T-helper 17 cell (primary cell): ENCODE data around the gene YTHDC2. TPM values are rescaled to one million over a fixed set of nuclear protein-coding genes. Genes with fewer than 3 reads are reported as not detected.

Experiments
- ATAC-seq: fragments of 150-1000 bp; cut with Tn5 transposase; 2 replicates; pipeline ENCODE4 v1.10.0; 2021; ENCODE audit warnings: mild to moderate bottlenecking, moderate library complexity
- DNase-seq, 3 donors: peaks; one replicate each; pipeline versions ENCODE4 v3.0.0 to v3.0.0-alpha.2; 2020 to 2021
- H3K9me3 ChIP-seq: one replicate; pipeline ENCODE4 v1.7.0; 2013; ENCODE audit warnings: low read length, mild to moderate bottlenecking; ENCODE audit not compliant: control insufficient read depth, poor library complexity, severe bottlenecking
- H3K27ac Mint-ChIP-seq: one replicate; pipeline ENCODE4 v1.8.0; 2022; ENCODE audit warnings: mild to moderate bottlenecking, moderate library complexity, mixed read lengths
- H3K27me3 Mint-ChIP-seq: one replicate; pipeline ENCODE4 v1.8.0; 2022; ENCODE audit warnings: mixed read lengths
- H3K36me3 Mint-ChIP-seq: one replicate; pipeline ENCODE4 v1.8.0; 2022; ENCODE audit warnings: low read depth, mixed read lengths
- H3K4me1 Mint-ChIP-seq: one replicate; pipeline ENCODE4 v1.8.0; 2022; ENCODE audit warnings: mild to moderate bottlenecking, mixed read lengths
- H3K4me3 Mint-ChIP-seq: one replicate; pipeline ENCODE4 v1.8.0; 2022; ENCODE audit warnings: mild to moderate bottlenecking, moderate library complexity, mixed read lengths
- total RNA-seq, 4 donors: library from RNA in 2 of 4; stranded (reverse) in 2 of 4; gene quantifications; one replicate each; pipeline ENCODE4 v1.2.3 and lab custom pipeline; 2022 to 2026

YTHDC2 gene
- total RNA-seq, 2 donors from 2014 or later, result 42.5 to 46.9 TPM

DNA sequence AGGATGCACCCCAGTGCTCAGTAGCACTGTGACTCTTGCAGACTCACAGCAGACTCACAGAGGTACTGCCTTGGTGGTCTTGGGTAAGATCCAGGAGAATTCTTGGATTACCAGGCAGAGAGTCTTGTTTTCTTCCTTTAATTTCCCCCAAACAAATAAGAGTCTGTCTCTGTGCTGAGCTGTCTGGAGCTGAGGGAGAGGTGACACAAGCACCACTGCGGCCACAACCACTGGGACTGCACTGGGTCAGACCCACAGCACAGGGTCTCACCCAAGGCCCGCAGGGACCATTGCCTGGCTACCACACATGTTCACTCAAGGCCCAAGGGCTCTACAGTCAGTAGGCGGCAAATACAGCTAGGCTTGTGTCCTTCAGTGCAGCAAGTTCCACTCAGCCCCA, 11.4 kb upstream of the YTHDC2 start:
- Mint-ChIP-seq H3K4me1 (no peaks in the 10 kb centered on the region), H3K36me3 (peaks cover 2% of the 10 kb centered on the region), H3K4me3 (no peak overlapping the region), H3K27ac (no peak overlapping the region), H3K27me3 (peaks cover 35% of the 10 kb centered on the region)
- no peak for DNase-seq
- H3K9me3 ChIP-seq, result no peaks in the 10 kb centered on the region
- no peak for ATAC-seq

DNA sequence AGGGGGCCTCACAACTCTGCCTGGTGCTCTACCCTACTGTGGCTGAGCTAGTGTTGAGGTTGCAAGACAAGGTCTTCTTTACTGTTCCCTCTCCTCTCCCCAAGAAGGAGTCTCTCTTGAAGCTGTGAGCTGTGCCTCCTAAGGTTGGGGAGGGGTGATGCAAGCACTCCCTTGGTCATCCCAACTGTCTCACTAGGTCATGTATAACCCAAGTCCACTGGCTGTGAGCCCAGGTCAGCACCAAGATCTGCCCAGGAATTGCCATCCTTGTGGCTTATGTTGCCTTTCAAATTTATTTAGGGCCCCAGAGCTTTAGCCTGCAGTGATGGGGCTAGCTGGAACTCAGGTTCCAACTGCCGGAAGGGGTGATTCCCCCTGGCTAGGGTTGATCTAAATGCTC, 10.3 kb upstream of the YTHDC2 start:
- Mint-ChIP-seq H3K27me3 (peaks cover 38% of the 10 kb centered on the region), H3K4me3 (no peak overlapping the region)

DNA sequence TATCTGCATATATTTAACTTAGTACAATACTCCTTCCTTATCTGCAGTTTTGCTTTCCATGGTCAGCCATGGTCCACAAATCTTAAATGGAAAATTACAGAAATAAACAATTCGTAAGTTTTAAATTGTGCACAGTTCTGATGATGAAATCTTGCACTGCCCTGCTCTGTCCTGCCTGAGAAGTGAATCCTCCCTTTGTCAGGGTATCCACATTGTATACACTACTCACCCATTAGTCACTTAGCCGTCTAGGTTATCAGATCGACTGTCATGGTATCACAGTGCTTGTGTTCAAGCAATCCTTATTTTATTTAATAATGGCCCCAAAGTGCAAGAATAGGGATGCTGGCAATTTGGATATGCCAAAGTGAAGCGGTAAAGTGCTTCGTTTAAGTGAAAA, 8.3 kb upstream of the YTHDC2 start:
- Mint-ChIP-seq H3K27ac (no peak overlapping the region), H3K27me3 (peaks cover 57% of the 10 kb centered on the region), H3K36me3 (peaks cover 4% of the 10 kb centered on the region), H3K4me1 (peaks cover 2% of the 10 kb centered on the region), H3K4me3 (no peak overlapping the region)
- no peaks in the 10 kb centered on the region for H3K9me3 ChIP-seq
- ATAC-seq (no peak), DNase-seq (no peak)

More for the DNA sequence above, 10.3 kb upstream of the YTHDC2 start:
- H3K4me1 Mint-ChIP-seq, result peaks cover 2% of the 10 kb centered on the region
- no peak overlapping the region for H3K27ac Mint-ChIP-seq
- no peak for ATAC-seq
- H3K36me3 Mint-ChIP-seq, result peaks cover 3% of the 10 kb centered on the region
- no peak for DNase-seq
- H3K9me3 ChIP-seq, result no peaks in the 10 kb centered on the region

DNA sequence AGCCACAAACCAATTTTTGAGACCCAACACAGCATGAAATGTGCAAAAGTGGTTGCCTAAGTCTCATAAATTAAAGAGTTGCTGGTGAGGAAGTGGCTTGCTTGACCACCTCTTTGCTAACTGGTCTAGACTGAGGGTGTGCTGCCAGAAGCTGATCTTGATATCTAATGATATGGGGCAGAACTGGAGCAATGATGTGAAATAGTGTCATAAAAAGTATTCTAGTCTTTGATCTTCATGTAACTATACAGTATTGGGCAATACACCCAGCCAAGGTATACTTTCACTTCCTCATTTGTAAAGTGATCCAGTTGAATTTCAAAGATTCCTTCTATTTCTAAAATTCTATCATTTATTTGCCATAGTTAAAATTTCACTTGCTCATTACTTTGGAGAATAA, 5.9 kb upstream of the YTHDC2 start:
- peaks cover 4% of the 10 kb centered on the region for H3K36me3 Mint-ChIP-seq
- DNase-seq (no peak), ATAC-seq (no peak)
- peaks cover 55% of the 10 kb centered on the region for H3K27me3 Mint-ChIP-seq
- no peak overlapping the region for H3K4me3 Mint-ChIP-seq
- no peaks in the 10 kb centered on the region for H3K9me3 ChIP-seq
- no peak overlapping the region for H3K27ac Mint-ChIP-seq
- peaks cover 4% of the 10 kb centered on the region for H3K4me1 Mint-ChIP-seq

DNA sequence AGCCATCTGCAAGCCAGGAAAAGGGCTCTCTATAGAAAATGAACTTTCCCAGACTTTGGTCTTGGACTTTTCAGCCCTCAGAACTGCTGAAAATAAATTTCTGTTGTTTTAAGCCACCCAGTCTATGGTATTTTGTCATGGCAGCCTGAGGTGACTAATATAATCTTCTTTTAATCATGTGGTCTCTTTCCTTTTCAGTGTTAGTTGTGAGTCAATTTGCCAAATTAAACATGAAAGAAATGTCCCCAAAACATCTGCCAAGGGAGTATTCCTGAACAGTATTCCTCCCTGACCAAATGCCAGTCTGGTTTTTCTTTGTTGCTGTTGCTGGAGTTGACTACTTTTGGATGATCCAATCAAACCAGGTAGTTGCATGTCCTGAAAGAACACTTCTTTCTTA, 4.7 kb upstream of the YTHDC2 start:
- no peak overlapping the region for H3K27ac Mint-ChIP-seq
- H3K36me3 Mint-ChIP-seq, result peaks cover 3% of the 10 kb centered on the region
- H3K9me3 ChIP-seq, result no peaks in the 10 kb centered on the region
- DNase-seq, result no peak
- H3K4me3 Mint-ChIP-seq, result no peak overlapping the region
- H3K27me3 Mint-ChIP-seq, result peaks cover 50% of the 10 kb centered on the region
- H3K4me1 Mint-ChIP-seq, result peaks cover 4% of the 10 kb centered on the region
- ATAC-seq, result no peak

DNA sequence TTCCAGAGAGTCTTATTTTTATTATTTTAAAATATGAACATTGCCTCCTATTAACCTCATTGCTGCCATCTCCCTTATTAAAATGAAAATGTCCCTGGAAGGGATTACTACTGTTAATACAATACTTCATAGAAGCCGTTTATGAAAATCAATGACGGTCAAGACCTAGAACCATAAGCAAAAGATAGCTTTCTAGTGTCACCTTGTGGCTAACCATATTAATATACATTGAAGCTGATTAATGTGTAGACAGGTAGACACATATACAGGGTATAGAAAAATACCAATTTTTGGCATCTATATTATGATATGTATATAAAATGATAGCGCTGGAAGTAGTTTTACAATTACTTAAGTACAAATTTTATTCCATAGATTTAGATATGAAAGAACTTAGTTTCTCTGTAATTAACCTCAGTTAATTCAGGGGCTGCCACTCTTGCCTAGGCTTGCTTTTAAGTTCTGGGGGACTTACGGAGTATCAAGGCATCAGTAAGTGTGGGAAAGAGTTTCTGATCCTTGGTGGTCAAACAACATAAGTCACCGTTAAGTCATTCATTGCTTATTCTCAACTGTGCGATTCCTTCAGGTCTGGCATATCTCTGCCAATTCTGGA, 2.5 kb upstream of the YTHDC2 start:
- no peak overlapping the region for H3K4me3 Mint-ChIP-seq
- DNase-seq (no peak), ATAC-seq (no peak)
- H3K27ac Mint-ChIP-seq, result no peak overlapping the region
- H3K9me3 ChIP-seq, result no peaks in the 10 kb centered on the region
- H3K4me1 Mint-ChIP-seq, result peaks cover 18% of the 10 kb centered on the region
- peaks cover 38% of the 10 kb centered on the region for H3K27me3 Mint-ChIP-seq
- peaks cover 3% of the 10 kb centered on the region for H3K36me3 Mint-ChIP-seq

DNA sequence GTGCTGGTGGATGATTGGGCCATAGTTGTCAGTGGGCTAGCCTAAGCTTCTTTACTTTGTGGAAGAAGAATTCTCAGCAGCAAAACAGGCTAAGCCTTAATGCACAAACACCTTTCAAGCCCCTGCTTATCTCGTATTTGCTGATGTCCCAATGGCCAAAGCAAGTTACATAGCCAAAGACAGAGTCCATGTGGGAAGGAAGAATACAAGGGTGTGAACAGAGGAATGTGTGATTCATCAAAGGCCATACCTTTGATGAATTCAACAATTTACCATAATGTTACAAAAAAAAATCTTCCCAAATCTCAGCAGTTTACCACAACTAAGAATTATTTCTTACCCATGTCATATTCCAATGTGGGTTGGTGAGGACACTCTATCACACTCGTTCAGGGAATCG, 1.2 kb upstream of the YTHDC2 start:
- Mint-ChIP-seq H3K27me3 (peaks cover 29% of the 10 kb centered on the region), H3K4me1 (peaks cover 25% of the 10 kb centered on the region), H3K4me3 (no peak overlapping the region), H3K27ac (no peak overlapping the region), H3K36me3 (peaks cover 3% of the 10 kb centered on the region)
- DNase-seq (no peak), ATAC-seq (no peak)
- no peaks in the 10 kb centered on the region for H3K9me3 ChIP-seq

DNA sequence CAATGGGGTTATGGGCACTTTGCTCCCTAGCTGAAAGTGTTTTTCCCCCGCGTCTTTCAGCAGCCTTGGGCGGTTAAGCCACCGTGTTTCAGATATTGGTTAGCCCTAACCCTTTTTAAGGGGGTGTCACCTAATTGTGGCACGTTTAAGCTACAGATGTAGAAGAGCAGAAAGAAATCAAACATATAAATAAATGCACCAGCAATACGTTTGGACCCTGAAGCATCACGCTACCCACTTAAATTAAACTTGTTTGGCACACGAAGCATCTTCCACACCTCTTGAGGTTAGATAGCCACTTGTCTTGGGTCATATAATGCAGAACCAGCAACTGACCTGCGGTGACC, 768 bp downstream of the YTHDC2 start:
- H3K36me3 Mint-ChIP-seq, result no peaks in the 10 kb centered on the region
- peak overlapping the region; percentile 95 for H3K4me3 Mint-ChIP-seq
- peaks cover 24% of the 10 kb centered on the region for H3K4me1 Mint-ChIP-seq
- DNase-seq (no peak), ATAC-seq (no peak)
- no peaks in the 10 kb centered on the region for H3K9me3 ChIP-seq
- peaks cover 13% of the 10 kb centered on the region for H3K27me3 Mint-ChIP-seq
- peak overlapping the region; percentile 91 for H3K27ac Mint-ChIP-seq

DNA sequence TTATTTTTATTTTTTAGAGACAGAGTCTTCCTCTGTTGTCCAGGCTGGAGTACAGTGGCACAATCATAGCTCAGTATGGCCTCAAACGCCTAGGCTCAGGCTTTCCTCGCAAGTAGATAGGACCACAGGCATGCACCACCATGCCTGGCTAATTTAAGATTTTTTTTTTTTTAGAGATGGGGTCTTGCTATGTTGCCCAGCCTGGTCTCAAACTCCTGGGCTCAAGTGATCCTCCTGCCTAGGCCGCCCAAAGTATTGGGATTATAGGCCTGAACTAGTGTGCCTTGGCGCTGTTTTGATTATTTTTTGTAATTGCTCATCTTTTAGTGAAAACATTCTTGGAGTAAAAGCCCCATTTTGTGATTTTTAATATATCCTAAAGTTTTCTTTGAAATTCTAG, 5.4 kb downstream of the YTHDC2 start:
- no peaks in the 10 kb centered on the region for H3K9me3 ChIP-seq
- ATAC-seq (no peak), DNase-seq (no peak)
- Mint-ChIP-seq H3K4me3 (no peak overlapping the region), H3K36me3 (no peaks in the 10 kb centered on the region), H3K27ac (no peak overlapping the region), H3K4me1 (peaks cover 36% of the 10 kb centered on the region), H3K27me3 (no peaks in the 10 kb centered on the region)

DNA sequence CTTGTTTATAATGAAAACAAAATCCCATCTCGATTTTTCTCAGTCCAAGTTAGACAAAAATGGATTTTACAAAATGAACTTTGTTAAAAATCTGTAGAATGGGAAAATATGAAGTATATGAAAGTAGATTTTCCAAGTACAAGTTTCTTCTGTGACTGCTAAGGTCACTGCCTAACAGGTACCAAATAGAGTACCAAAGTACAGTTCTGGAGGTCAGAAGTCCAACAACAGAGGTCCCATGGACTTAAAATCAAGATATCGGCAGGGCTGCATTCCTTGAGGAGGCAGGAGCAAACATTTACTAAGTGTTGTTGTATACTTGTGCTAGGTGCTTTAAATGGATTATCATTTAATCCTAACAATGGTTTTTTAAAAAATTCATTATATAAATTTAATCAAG, 5.9 kb downstream of the YTHDC2 start:
- Mint-ChIP-seq H3K36me3 (no peaks in the 10 kb centered on the region), H3K4me1 (peaks cover 35% of the 10 kb centered on the region), H3K4me3 (no peak overlapping the region), H3K27me3 (no peaks in the 10 kb centered on the region), H3K27ac (no peak overlapping the region)
- H3K9me3 ChIP-seq, result no peaks in the 10 kb centered on the region
- no peak for ATAC-seq
- no peak for DNase-seq

DNA sequence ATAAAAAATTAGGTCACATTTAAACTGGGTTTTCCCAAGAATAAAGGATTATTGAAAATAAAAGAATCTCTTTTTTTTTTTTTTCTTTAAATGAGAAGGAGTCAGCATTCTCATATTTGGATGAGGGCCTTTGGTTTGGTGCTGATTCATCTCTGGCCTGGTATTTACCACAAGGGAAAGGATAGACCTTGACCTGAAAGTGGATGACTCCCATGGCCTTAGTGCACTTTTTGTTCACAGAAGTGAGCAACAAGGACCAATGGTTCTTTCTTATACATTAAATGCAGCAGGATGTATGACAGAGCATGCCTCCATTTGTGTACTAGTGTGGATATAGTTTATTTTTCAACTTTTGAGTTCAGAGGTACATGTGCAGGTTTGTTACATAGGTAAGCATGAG, 6.9 kb downstream of the YTHDC2 start:
- DNase-seq (no peak), ATAC-seq (no peak)
- Mint-ChIP-seq H3K36me3 (no peaks in the 10 kb centered on the region), H3K4me3 (no peak overlapping the region), H3K27me3 (no peaks in the 10 kb centered on the region), H3K27ac (peak overlapping the region; percentile 67), H3K4me1 (peaks cover 34% of the 10 kb centered on the region)
- H3K9me3 ChIP-seq, result no peaks in the 10 kb centered on the region

DNA sequence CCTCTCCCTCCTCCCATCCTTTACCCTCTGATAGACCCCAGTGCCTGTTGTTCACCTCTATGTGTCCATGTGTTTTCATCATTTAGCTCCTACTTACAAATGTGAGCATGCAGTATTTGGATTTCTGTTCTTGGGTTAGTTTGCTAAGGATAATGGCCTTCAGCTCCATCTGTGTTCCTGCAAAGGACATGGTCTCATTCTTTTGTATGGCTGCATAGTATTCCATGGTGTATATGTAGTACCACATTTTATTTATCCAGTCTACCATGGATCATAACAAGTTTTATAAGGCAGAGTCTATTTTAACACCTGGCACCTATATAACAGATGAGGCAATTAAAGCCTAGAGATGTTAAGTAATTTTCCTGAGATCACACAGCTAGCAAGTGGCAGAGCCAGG, 7.4 kb downstream of the YTHDC2 start:
- no peaks in the 10 kb centered on the region for H3K9me3 ChIP-seq
- ATAC-seq (no peak), DNase-seq (no peak)
- peak overlapping the region; percentile 52 for H3K4me3 Mint-ChIP-seq
- no peaks in the 10 kb centered on the region for H3K27me3 Mint-ChIP-seq
- no peaks in the 10 kb centered on the region for H3K36me3 Mint-ChIP-seq
- H3K4me1 Mint-ChIP-seq, result peaks cover 30% of the 10 kb centered on the region
- H3K27ac Mint-ChIP-seq, result no peak overlapping the region

DNA sequence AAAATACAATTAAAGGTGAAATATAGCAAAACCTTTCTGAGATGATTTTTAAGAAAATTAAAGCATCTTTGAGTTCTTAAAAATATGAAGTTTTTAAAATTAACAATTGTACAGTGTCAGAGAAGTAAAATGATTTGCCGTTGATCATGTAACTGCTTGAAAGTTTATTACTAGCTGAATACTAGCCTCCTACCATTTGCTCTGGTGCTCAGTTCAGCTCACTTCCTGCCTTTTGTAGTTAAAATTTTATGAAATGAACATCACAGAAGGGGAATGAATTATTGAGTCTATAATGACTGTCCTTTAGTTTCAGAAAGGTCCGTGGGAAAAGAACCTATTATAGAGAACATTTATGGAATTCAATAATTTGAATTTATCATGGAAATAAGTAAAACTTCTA, 9.7 kb downstream of the YTHDC2 start:
- H3K27me3 Mint-ChIP-seq, result no peaks in the 10 kb centered on the region
- DNase-seq (no peak), ATAC-seq (peak; percentile 49)
- no peak overlapping the region for H3K27ac Mint-ChIP-seq
- peak overlapping the region; percentile 60 for H3K4me3 Mint-ChIP-seq
- H3K36me3 Mint-ChIP-seq, result no peaks in the 10 kb centered on the region
- H3K9me3 ChIP-seq, result no peaks in the 10 kb centered on the region
- H3K4me1 Mint-ChIP-seq, result peaks cover 24% of the 10 kb centered on the region

DNA sequence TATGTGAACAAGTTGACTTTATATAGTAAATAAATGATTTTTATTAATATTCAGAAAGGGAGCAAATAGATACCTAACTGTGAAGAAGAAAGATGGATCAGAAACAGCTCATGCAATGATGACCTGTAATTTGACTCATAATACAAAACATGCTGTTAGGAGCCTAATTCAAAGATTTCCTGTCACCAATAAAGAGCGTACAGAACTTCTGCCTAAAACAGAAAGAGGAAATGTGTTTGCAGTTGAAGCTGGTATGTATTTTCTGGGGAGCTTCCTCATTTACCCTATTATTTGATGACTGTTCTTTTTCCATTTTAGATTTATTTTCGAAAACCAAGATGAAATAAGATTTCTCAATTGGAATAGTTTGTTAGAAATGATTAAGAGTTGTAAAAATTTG, 11.4 kb downstream of the YTHDC2 start:
- DNase-seq, result no peak
- H3K27me3 Mint-ChIP-seq, result no peaks in the 10 kb centered on the region
- ATAC-seq, result peak; percentile 70
- H3K9me3 ChIP-seq, result no peaks in the 10 kb centered on the region
- H3K36me3 Mint-ChIP-seq, result no peaks in the 10 kb centered on the region
- peaks cover 22% of the 10 kb centered on the region for H3K4me1 Mint-ChIP-seq
- no peak overlapping the region for H3K27ac Mint-ChIP-seq
- H3K4me3 Mint-ChIP-seq, result peak overlapping the region; percentile 43
